Fibroblast of pulmonary artery (primary cell): Measurements from ENCODE around the gene ST7.

ENCODE experiments used
- DNase-seq: peaks from one replicate; pipeline ENCODE4 v3.0.0-alpha.2; 2010; ENCODE audit warnings: low read depth
- H3K4me3 ChIP-seq: replicated peaks from 2 replicates; pipeline ENCODE4 v1.5.1; 2011; ENCODE audit warnings: low read depth, mild to moderate bottlenecking, control low read depth, low read length, moderate library complexity
- CTCF ChIP-seq: IDR thresholded peaks from 2 replicates; pipeline ENCODE4 v1.5.1; 2011; ENCODE audit warnings: mild to moderate bottlenecking, control low read depth, low read length, inconsistent platforms; ENCODE audit errors: missing control alignments

ST7 gene

GRCh38 chr7:117096330-117096729, 143.0 kb downstream of the ST7 start:
- no peak for DNase-seq
- no peak overlapping the region for H3K4me3 ChIP-seq
- no peak for TF ChIP-seq CTCF

- no peak for DNase-seq
- no peak for TF ChIP-seq CTCF
Measured at GRCh38 chr7:117096942-117097341, 143.6 kb downstream of the ST7 start.

GRCh38 chr7:117097860-117098259, 144.6 kb downstream of the ST7 start:
- TF ChIP-seq CTCF = no peak
- no peak overlapping the region for H3K4me3 ChIP-seq

More at GRCh38 chr7:117096942-117097341, 143.6 kb downstream of the ST7 start:
- no peak overlapping the region for H3K4me3 ChIP-seq

GRCh38 chr7:117098457-117098856, 145.2 kb downstream of the ST7 start:
- H3K4me3 ChIP-seq = no peak overlapping the region
- no peak for TF ChIP-seq CTCF
- peak; percentile 90 for DNase-seq

More at GRCh38 chr7:117097860-117098259, 144.6 kb downstream of the ST7 start:
- no peak for DNase-seq

GRCh38 chr7:117101026-117101425, 147.7 kb downstream of the ST7 start:
- no peak for DNase-seq
- no peak overlapping the region for H3K4me3 ChIP-seq
- TF ChIP-seq CTCF = no peak

- no peak for TF ChIP-seq CTCF
- DNase-seq = no peak
- H3K4me3 ChIP-seq = no peak overlapping the region
Measured at GRCh38 chr7:117110480-117111315, 157.4 kb downstream of the ST7 start.

- no peak for TF ChIP-seq CTCF
- DNase-seq = no peak
- H3K4me3 ChIP-seq = no peak overlapping the region
Measured at GRCh38 chr7:117111535-117111934, 158.2 kb downstream of the ST7 start.
